Left ventricle myocardium inferior (tissue), 1 donor: ENCODE results near the gene RNF43. TPM values are rescaled to one million over a fixed set of nuclear protein-coding genes. Genes with fewer than 3 reads are reported as not detected.
"Not testable (repeated sequence)": the region's sequence is repeated elsewhere in the genome, so short reads cannot be mapped to it uniquely, and the experiment has no call there.

ENCODE experiments used
- DNase-seq: peaks from one replicate; pipeline ENCODE4 v3.0.0-alpha.2; 2020
- H3K27ac ChIP-seq: fragments of 200-600 bp; replicated peaks from 2 replicates; pipeline ENCODE4 v1.8.0; 2021
- H3K27me3 ChIP-seq: fragments of 200-600 bp; 2 replicates; pipeline ENCODE4 v1.8.0; 2021; ENCODE audit warnings: low read depth
- H3K36me3 ChIP-seq: fragments of 200-600 bp; 2 replicates; pipeline ENCODE4 v1.8.0; 2021
- H3K4me1 ChIP-seq: fragments of 200-600 bp; 2 replicates; pipeline ENCODE4 v1.8.0; 2021
- H3K4me3 ChIP-seq: fragments of 200-600 bp; 2 replicates; pipeline ENCODE4 v1.8.0; 2021; ENCODE audit warnings: mild to moderate bottlenecking, moderate library complexity
- H3K9me3 ChIP-seq: fragments of 200-600 bp; replicated peaks from 2 replicates; pipeline ENCODE4 v1.8.0; 2021
- intact Hi-C: fragments of 100-400 bp; cut with micrococcal nuclease; formaldehyde crosslinking; loops from one replicate; pipeline ENCODE4 v1.11.0; 2022
- total RNA-seq: library from RNA; stranded (reverse); fragmentation: NEBNext Ultra II Directional; extraction: Animal tissue kit (Norgen Biotek cat#: 25700); gene quantifications from one replicate; pipeline ENCODE4 v1.2.1, GENCODE V29; 2021
- TF ChIP-seq, protein P1 (sequence below): fragments of 200-600 bp; IDR thresholded peaks from 2 replicates; pipeline ENCODE4 v1.8.0; 2021; ENCODE audit warnings: antibody characterized with exemption, mild to moderate bottlenecking, borderline replicate concordance
- donor health status: DM: no; HTN: yes; CAD: no; lungs with severe emphysema.

RNF43 gene
- total RNA-seq, 1 donor from 2014 or later = 4.7 TPM

DNA sequence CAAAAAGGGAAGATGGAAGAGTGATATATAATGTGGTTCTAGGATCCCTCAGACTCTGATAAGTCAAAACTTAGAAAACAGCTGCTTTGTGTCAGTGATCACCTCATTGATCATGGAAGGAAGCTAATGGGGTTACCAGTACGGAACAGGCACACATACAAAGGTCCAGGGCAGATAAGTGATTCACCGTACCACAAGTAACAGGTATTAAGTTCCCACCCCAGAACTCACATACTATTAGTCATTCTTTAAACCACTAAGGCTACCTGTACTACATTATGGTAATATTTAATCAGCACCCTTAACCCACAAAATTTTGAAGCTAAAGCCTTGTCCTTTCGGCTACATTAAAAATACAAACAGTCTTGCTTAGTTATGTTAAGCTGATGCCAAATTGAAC lies 17.4 kb downstream of the RNF43 start:
- Histone ChIP-seq H3K36me3 (no peaks in the 10 kb centered on the region), H3K27me3 (peaks cover 9% of the 10 kb centered on the region), H3K9me3 (no peaks in the 10 kb centered on the region), H3K27ac (no peak overlapping the region), H3K4me1 (no peaks in the 10 kb centered on the region), H3K4me3 (no peak overlapping the region)
- TF ChIP-seq, protein P1, sequence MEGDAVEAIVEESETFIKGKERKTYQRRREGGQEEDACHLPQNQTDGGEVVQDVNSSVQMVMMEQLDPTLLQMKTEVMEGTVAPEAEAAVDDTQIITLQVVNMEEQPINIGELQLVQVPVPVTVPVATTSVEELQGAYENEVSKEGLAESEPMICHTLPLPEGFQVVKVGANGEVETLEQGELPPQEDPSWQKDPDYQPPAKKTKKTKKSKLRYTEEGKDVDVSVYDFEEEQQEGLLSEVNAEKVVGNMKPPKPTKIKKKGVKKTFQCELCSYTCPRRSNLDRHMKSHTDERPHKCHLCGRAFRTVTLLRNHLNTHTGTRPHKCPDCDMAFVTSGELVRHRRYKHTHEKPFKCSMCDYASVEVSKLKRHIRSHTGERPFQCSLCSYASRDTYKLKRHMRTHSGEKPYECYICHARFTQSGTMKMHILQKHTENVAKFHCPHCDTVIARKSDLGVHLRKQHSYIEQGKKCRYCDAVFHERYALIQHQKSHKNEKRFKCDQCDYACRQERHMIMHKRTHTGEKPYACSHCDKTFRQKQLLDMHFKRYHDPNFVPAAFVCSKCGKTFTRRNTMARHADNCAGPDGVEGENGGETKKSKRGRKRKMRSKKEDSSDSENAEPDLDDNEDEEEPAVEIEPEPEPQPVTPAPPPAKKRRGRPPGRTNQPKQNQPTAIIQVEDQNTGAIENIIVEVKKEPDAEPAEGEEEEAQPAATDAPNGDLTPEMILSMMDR = no peak
- intact Hi-C loops = no loop called here
- no peak for DNase-seq

DNA sequence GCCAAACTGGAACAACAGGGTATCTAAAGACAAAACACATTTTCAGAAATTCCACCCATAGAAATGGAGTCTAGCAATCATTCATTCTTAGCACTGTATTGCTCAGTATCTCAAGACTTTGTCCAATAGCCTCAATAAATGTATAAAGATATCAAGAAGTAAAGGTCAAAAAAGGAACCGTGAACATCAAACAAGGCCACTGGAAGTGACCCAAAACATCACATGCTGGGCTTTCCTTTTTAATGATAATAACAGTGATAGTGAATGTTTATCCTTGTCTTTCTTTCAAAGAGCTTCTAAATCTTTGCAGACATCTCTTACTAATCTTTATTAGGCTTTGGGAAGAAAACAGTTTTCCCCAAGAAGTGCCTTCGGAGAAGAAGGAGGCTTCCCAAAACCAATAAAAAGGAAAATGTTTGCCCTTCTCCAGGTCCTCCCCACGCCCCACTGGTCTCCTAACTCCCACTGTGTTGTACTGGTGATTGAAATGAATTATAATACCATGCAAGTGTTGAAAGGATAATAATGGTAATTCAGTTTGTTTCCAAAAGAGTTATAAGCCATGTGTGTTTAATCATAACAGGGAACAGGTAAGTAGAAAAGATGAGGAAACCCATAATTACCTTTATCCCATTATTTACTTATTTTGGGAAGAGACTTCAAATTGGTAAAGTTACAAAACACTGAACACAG lies 18.6 kb downstream of the RNF43 start:
- no peak for DNase-seq
- Histone ChIP-seq H3K4me1 (no peaks in the 10 kb centered on the region), H3K9me3 (no peaks in the 10 kb centered on the region), H3K4me3 (no peak overlapping the region), H3K36me3 (no peaks in the 10 kb centered on the region), H3K27me3 (peaks cover 9% of the 10 kb centered on the region), H3K27ac (no peak overlapping the region)
- TF ChIP-seq, protein P1 = no peak
- intact Hi-C loops = no loop called here

DNA sequence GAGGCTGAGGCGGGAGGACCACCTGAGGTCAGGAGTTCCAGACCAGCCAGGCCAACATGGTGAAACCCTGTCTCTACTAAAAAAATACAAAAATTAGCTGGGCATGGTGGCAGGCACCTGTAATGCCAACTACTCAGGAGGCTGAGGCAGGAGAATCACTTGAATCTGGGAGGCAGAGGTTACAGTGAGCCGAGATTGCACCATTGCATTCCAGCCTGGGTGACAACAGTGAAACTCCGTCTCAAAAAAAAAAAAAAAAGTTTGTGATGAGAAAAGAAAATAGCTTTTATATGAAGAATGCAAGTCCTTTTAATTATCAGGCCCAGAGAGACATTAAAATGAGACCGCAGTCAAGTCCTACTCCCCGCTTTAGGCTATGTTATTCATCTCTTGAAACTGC lies 19.9 kb downstream of the RNF43 start:
- H3K27me3 ChIP-seq = peaks cover 12% of the 10 kb centered on the region
- intact Hi-C loops, H3K36me3 ChIP-seq, H3K4me3 ChIP-seq, H3K27ac ChIP-seq, H3K4me1 ChIP-seq, DNase-seq, H3K9me3 ChIP-seq: not testable (repeated sequence)

DNA sequence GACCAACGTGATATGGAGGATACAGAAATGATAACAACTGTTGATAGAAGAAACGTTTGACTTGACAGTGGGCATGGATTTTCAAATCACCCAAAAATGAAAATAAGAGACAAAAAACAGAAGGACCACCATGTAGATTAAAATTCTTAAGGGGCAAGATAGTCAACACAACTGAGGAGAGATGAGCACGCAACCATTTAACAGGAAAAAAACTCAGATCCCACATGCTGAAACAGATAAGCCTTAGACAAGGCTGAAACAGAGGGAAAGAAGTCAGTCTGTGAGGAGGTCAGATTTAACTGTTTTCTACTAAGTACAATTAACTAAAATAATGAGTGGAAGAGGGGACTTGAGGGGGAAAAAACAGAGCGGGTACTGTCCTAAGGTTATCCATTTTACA lies 21.2 kb downstream of the RNF43 start:
- no peak for DNase-seq
- TF ChIP-seq, protein P1 = no peak
- Histone ChIP-seq H3K27ac (no peak overlapping the region), H3K36me3 (no peaks in the 10 kb centered on the region), H3K9me3 (no peaks in the 10 kb centered on the region), H3K4me1 (peaks cover 9% of the 10 kb centered on the region), H3K27me3 (peaks cover 12% of the 10 kb centered on the region), H3K4me3 (no peak overlapping the region)
- intact Hi-C loops = no loop called here

DNA sequence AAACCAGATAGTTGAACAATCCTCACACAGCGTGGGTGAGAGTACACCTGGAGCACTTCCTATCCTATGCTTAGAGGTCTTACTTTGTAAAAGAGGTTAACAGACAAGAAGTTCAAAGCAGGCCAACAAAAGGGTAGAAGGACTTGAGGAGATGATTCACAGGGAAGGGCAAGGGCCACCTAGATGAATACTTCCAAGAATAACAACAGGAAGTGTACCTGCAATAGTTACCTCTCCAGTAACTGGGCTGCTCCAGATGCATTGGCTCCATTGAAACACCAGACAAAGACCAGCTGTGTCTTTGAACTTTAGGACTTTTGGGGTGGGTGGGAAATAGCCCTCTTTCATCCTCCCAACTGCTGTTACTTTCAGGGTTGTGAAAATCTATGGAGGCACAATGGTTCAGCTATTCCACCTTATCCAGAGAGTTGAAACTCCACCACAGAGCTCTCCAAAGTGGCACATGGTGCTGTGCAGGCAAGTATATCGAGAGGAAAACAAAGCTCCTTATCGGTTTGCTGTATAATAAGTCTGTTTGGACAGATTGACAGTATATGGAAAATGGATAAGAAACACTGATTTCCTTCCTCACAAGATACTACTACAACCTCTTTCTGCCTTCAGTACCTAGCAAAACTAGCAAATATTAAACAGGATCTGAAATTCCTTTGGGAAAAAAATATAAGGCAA lies 22.7 kb downstream of the RNF43 start:
- TF ChIP-seq, protein P1 = no peak
- DNase-seq = no peak
- Histone ChIP-seq H3K36me3 (no peaks in the 10 kb centered on the region), H3K9me3 (no peaks in the 10 kb centered on the region), H3K4me3 (no peak overlapping the region), H3K27me3 (peaks cover 12% of the 10 kb centered on the region), H3K4me1 (peaks cover 11% of the 10 kb centered on the region), H3K27ac (no peak overlapping the region)
- intact Hi-C loops = no loop called here
